Fibroblast of the conjunctiva (primary cell): ENCODE measurements around the gene SPRR2E.
"Not testable (repeated sequence)": the region's sequence is repeated elsewhere in the genome, so short reads cannot be mapped to it uniquely, and the experiment has no call there.

ENCODE experiments used
- DNase-seq: peaks from one replicate; pipeline ENCODE4 v3.0.0-alpha.2; 2010; ENCODE audit warnings: low read depth

Gene SPRR2E

GRCh38 chr1:153058826-153059784, 35.2 kb downstream of the SPRR2E start:
- DNase-seq: no peak

DNA sequence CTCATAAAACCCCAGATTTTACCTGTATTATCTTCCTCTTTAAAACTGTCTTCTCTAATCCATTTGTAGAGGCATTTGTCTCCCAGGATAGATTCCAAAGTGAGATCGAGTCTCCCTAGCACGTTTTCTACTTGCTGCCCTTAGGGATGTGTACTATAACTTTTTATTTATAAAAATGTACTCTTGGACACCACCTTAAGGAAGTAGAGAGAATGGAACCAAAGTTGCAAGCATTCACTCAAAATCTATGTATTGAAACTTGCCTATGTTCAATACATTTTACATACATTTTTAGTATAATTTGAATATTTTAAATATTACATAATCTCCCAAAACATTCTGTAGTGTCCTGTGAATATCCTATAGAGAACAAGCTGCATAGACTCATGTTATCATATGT, 36.2 kb downstream of the SPRR2E start:
- DNase-seq: no peak

GRCh38 chr1:153057375-153057774, 37.0 kb downstream of the SPRR2E start, which contains the start of gene SPRR2A:
Gene SPRR2A, minus strand, starts transcription at chr1:153057512. Its CDS starts 777 bp downstream, at chr1:153056735.
- DNase-seq: no peak

DNA sequence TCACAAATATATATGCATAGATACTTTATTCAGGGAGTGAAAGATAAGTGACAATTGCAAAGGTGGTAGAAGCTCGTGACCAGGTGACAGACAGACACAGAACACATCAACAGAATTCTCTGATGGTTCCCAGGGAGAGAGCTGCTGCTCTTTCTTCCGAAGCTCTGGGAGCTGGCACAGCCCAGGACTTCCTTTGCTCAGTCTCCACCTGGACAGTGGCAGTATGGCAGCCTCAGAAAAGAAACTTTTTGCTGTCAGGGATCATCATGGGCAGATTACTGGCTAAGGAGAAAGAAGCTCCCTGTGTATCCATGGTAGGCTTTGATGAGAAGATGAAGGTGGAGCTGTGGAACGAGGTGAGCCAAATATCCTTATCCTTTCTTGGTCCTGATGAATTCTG, 38.2 kb downstream of the SPRR2E start:
- DNase-seq: not testable (repeated sequence)

GRCh38 chr1:153049211-153049610, 45.1 kb downstream of the SPRR2E start:
- DNase-seq: no peak
